K562 (cell line): ENCODE data around the gene NDUFAF8. TPM values are rescaled to one million over a fixed set of nuclear protein-coding genes. Genes with fewer than 3 reads are reported as not detected.
A peak's percentile ranks its signal among the peaks of the same experiment; 100 is the strongest.

Experiments
- ATAC-seq: fragments of 200-7000 bp; cut with Tn5 transposase; 3 replicates; pipeline ENCODE4 v1.9.1; 2020; ENCODE audit warnings: moderate library complexity
- BruUV-seq: library from RNA; stranded (reverse); fragments of 400-500 nt; replicated peaks from 2 replicates; lab custom pipeline; 2021; lab: Mats Ljungman, UMichigan
- CTCF ChIA-PET: fragments of 300-600 bp; formaldehyde crosslinking; extraction: SDS; loops from one replicate; lab custom pipeline; 2021; ENCODE audit warnings: low intra/inter-chr PET ratio; lab: Yijun Ruan, JAX
- POLR2A ChIA-PET: fragments of 300-600, 350-650 bp; sonication (Branson Sonifier 250); formaldehyde crosslinking; extraction: SDS; loops from one replicate; lab custom pipeline; 2021; ENCODE audit warnings: antibody characterized with exemption, inconsistent platforms; lab: Yijun Ruan, JAX
- DNase-seq, 4 experiments: peaks; one replicate each; pipeline versions ENCODE4 v3.0.0 to v3.0.0-alpha.2; 2011 to 2018; ENCODE audit warnings: low spot score in 3 of 4, mixed read lengths in 3 of 4; ENCODE audit errors: extremely low read depth in 1 of 4
- FAIRE-seq: peaks from 2 replicates; lab custom pipeline; 2011; peaks lifted over from hg19 to GRCh38; lab: Jason Lieb, UNC
- H2AFZ ChIP-seq: 2 replicates; pipeline ENCODE4 v1.6.0; 2011; ENCODE audit warnings: low read depth, low read length, control low read depth, inconsistent platforms
- H3K27ac ChIP-seq: fragments of 200-600 bp; 3 replicates; pipeline ENCODE4 v1.8.0; 2011; ENCODE audit warnings: low read depth, mild to moderate bottlenecking, control low read depth, inconsistent platforms, low read length, moderate library complexity, mixed read lengths; ENCODE audit errors: extremely low read depth
- H3K27me3 ChIP-seq, 2 experiments: fragments of 300-600 bp in 1 of 2; 2 replicates in 1 of 2; 3 replicates in 1 of 2; pipeline versions ENCODE4 v1.6.0 to v1.8.0; 2011; ENCODE audit warnings: inconsistent platforms in 2 of 2, low read length in 2 of 2, mild to moderate bottlenecking in 1 of 2, mixed read lengths in 1 of 2, moderate library complexity in 1 of 2; ENCODE audit not compliant: control insufficient read depth in 2 of 2, insufficient read depth in 2 of 2
- H3K36me3 ChIP-seq: fragments of 300-600 bp; 3 replicates; pipeline ENCODE4 v1.8.0; 2011; ENCODE audit warnings: mild to moderate bottlenecking, low read length, inconsistent platforms; ENCODE audit not compliant: control insufficient read depth, insufficient read depth
- H3K4me1 ChIP-seq, 2 experiments: fragments of 200-600 bp in 1 of 2; replicated peaks in 1 of 2; 2 replicates in 1 of 2; 3 replicates in 1 of 2; pipeline versions ENCODE4 v1.5.1 to v1.8.0; 2011; ENCODE audit warnings: inconsistent platforms in 2 of 2, low read length in 2 of 2, mild to moderate bottlenecking in 1 of 2, mixed read lengths in 1 of 2, moderate library complexity in 1 of 2; ENCODE audit not compliant: control insufficient read depth in 2 of 2, insufficient read depth in 2 of 2
- H3K4me2 ChIP-seq: 2 replicates; pipeline ENCODE4 v1.6.1; 2011; ENCODE audit warnings: low read length, control low read depth, inconsistent platforms, mixed read lengths; ENCODE audit not compliant: insufficient read depth
- H3K4me3 ChIP-seq: fragments of 200-600 bp; sonication (generic), shearing (Covaris generic); 2 replicates; pipeline ENCODE4 v1.5.1; 2016; ENCODE audit warnings: control low read depth, inconsistent platforms
- H3K79me2 ChIP-seq: fragments of 200-600 bp; 3 replicates; pipeline ENCODE4 v1.8.0; 2011; ENCODE audit warnings: low read length, inconsistent platforms; ENCODE audit not compliant: control insufficient read depth, insufficient read depth
- H3K9ac ChIP-seq, 2 experiments: 2 replicates each; pipeline versions ENCODE4 v1.6.0 to v1.6.1; 2011; ENCODE audit warnings: low read depth in 2 of 2, low read length in 2 of 2, control low read depth in 1 of 2, inconsistent platforms in 1 of 2, mild to moderate bottlenecking in 1 of 2, mixed read lengths in 1 of 2; ENCODE audit not compliant: insufficient read depth in 1 of 2
- H3K9me1 ChIP-seq: one replicate; pipeline ENCODE4 v1.6.0; 2011; ENCODE audit warnings: inconsistent platforms, mild to moderate bottlenecking, low read length, moderate library complexity; ENCODE audit not compliant: control insufficient read depth, insufficient read depth
- H3K9me3 ChIP-seq: replicated peaks from 2 replicates; pipeline ENCODE4 v1.5.1; 2011; ENCODE audit warnings: low read depth, low read length, inconsistent platforms; ENCODE audit not compliant: control insufficient read depth, insufficient read depth
- H4K20me1 ChIP-seq: replicated peaks from 2 replicates; pipeline ENCODE4 v1.6.1; 2011; ENCODE audit warnings: low read length, inconsistent platforms, mixed read lengths; ENCODE audit not compliant: control insufficient read depth, insufficient read depth
- MCM5 ChIP-seq: fragments of 450-650 bp; IDR thresholded peaks from 2 replicates; pipeline ENCODE4 v1.6.1; 2016; ENCODE audit warnings: low read depth
- MYBL2 ChIP-seq, 2 experiments: fragments of 450-650 bp in 1 of 2; sonication (generic) in 1 of 2; formaldehyde crosslinking in 1 of 2; IDR thresholded peaks; 2 replicates each; pipeline versions ENCODE4 v1.6.1 to v1.8.1; 2017 to 2022; ENCODE audit warnings: borderline replicate concordance in 1 of 2, inconsistent platforms in 1 of 2, low read depth in 1 of 2, mild to moderate bottlenecking in 1 of 2, missing genetic modification reagents in 1 of 2, moderate library complexity in 1 of 2
- POLR2G ChIP-seq: fragments of 200-400 bp; formaldehyde crosslinking; IDR thresholded peaks from 2 replicates; pipeline ENCODE4 v1.6.1; 2017; ENCODE audit warnings: low read depth, mild to moderate bottlenecking, antibody characterized with exemption, low read length, moderate library complexity
- ZNF174 ChIP-seq: fragments of 250-450 bp; sonication (Bioruptor Pico); IDR thresholded peaks from 2 replicates; pipeline ENCODE4 v1.4.0; 2020; ENCODE audit warnings: mild to moderate bottlenecking
- ZNF316 ChIP-seq: fragments of 450-650 bp; IDR thresholded peaks from 2 replicates; pipeline ENCODE4 v1.6.1; 2016
- whole genome bisulfite sequencing: fragments of 100-300 bp; shearing (Covaris generic); methylation state at CpG from one replicate; pipeline ENCODE4 v1.1.6; 2016; ENCODE audit warnings: low coverage, mixed read lengths; ENCODE audit not compliant: insufficient coverage; ENCODE audit errors: missing lambda C conversion rate; 5-methylcytosine and 5-hydroxymethylcytosine counted together
- in situ Hi-C: fragments of 300-500 bp; cut with MboI; formaldehyde crosslinking; loops from 4 replicates; pipeline ENCODE4 v1.15.0; 2018; ENCODE audit warnings: inconsistent platforms, mixed read lengths
- intact Hi-C: fragments of 100-400 bp; cut with micrococcal nuclease; formaldehyde crosslinking; loops from 2 replicates; pipeline ENCODE4 v1.14.2; 2022
- polyA plus RNA-seq, 8 experiments: library from polyadenylated mRNA; depleted of rRNA in 4 of 8; stranded (reverse) in 5 of 8; unstranded in 3 of 8; fragments of >200 nt; fragmentation: Nextera tagmentation in 2 of 8; fragmentation: Illumina TruSeq in 1 of 8; extraction: Ambion mirVana in 2 of 8; extraction: Trizol in 1 of 8; gene quantifications; 2 replicates each; pipeline versions ENCODE4 v1.2.1 to v1.2.3, GENCODE V29; 2011 to 2014; ENCODE audit warnings: inconsistent platforms in 1 of 8, missing spikeins in 1 of 8
- total RNA-seq, 7 experiments: library from RNA; depleted of rRNA in 6 of 7; stranded (reverse); fragments of >200 nt in 6 of 7; fragmentation: Illumina TruSeq in 2 of 7; extraction: Trizol in 2 of 7; gene quantifications; 2 replicates each; pipeline versions ENCODE4 v1.2.1 to v1.2.3, GENCODE V29; 2011 to 2021; ENCODE audit warnings: low replicate concordance in 1 of 7
- TF ChIP-seq, protein P1 (sequence below): fragments of 250-450 bp; sonication (Bioruptor Pico); IDR thresholded peaks from 2 replicates; pipeline ENCODE4 v1.6.1; 2021; ENCODE audit warnings: mild to moderate bottlenecking

NDUFAF8 gene
- total and polyA plus RNA-seq, 9 of the 15 experiments (the other 6 are each of a cell fraction or from before 2014, with no cell fraction given): 13.5 to 144 (median 90.0) TPM

DNA sequence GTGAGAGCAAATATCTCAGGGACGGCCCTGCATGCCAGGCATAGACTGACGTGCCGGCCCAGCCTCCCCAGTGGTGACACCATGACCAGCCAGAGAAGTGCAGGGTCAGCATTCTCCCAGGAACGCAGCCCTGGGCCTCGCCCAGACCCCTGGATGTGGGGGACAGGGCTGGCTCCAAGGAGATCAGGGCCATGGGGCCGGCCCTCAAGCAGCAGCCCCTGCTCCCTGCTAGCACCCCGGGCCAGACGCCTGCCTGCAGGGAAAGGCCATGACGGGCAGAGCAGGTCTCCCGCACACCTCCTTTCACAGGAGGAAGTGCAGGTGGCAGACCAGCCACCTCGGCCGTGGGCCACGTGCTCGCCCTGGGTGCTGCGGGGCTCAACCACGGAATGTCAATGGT, 9.5 kb downstream of the NDUFAF8 start:
- 89% methylated on average over 12 of the region's 16 CpGs for WGBS
- BruUV-seq: no TSS peak
- H3K9ac ChIP-seq: no peak overlapping the region
- intact Hi-C loops (no loop called here), in situ Hi-C loops (loop anchor here (5.0 to 25.0 kb wide), 2 partner anchors 111 to 234 kb away; no protein-coding TSS in a partner anchor)
- no peak overlapping the region for H3K4me3 ChIP-seq
- ChIA-PET CTCF (no interaction called here), POLR2A (no interaction called here)
- no peaks in the 10 kb centered on the region; the same call in 1 of the 2 replicates for H4K20me1 ChIP-seq
- peaks cover 32% of the 10 kb centered on the region; the same call in 1 of the 3 replicates for H3K36me3 ChIP-seq
- peaks cover 0 to 57% of the 10 kb centered on the region in 2 experiments; a peak in 3 of 5 replicates for H3K4me1 ChIP-seq
- H3K79me2 ChIP-seq: no peaks in the 10 kb centered on the region
- H3K9me1 ChIP-seq: no peaks in the 10 kb centered on the region
- no peak overlapping the region for H2AFZ ChIP-seq
- DNase-seq (no peak), FAIRE-seq (no peak), ATAC-seq (no peak)
- no peaks in the 10 kb centered on the region for H3K9me3 ChIP-seq
- TF ChIP-seq POLR2G: peak; percentile 50; the same call in 1 of the 2 replicates
- no peak for TF ChIP-seq MCM5
- TF ChIP-seq, protein P1, sequence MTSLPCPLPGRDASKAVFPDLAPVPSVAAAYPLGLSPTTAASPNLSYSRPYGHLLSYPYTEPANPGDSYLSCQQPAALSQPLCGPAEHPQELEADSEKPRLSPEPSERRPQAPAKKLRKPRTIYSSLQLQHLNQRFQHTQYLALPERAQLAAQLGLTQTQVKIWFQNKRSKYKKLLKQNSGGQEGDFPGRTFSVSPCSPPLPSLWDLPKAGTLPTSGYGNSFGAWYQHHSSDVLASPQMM: no peak
- TF ChIP-seq ZNF316: peak; percentile 57
- no peak for TF ChIP-seq MYBL2 (IDR thresholded peaks at IDR 0.05; ENCODE audit: low read depth)
- TF ChIP-seq MYBL2 (CRISPR knock-in tag; IDR thresholded peaks at IDR 0.05; ENCODE audit: borderline replicate concordance): no peak
- no peak for TF ChIP-seq ZNF174 (CRISPR knock-in tag)
- H3K27me3 ChIP-seq: no peaks in the 10 kb centered on the region
- no peak overlapping the region for H3K27ac ChIP-seq
- no peak overlapping the region for H3K4me2 ChIP-seq
